Measurements from ENCODE around the gene BUD23. TPM values are rescaled to one million over a fixed set of nuclear protein-coding genes. Genes with fewer than 3 reads are reported as not detected.
"Not testable (repeated sequence)": the region's sequence is repeated elsewhere in the genome, so short reads cannot be mapped to it uniquely, and the experiment has no call there.

The BUD23 gene
- total and polyA plus RNA-seq, 9 of the 15 experiments (the other 6 are each of a cell fraction or from before 2014, with no cell fraction given), result 79.5 to 270 (median 150) TPM

GRCh38 chr7:73652541-73652949 is 30.9 kb upstream of the BUD23 start:
- FAIRE-seq, result no peak
- 18% methylated on average over 10 of the region's 11 CpGs for WGBS (ENCODE audit: insufficient coverage, low coverage, missing lambda C conversion rate)

GRCh38 chr7:73655309-73655708 is 28.1 kb upstream of the BUD23 start:
- H3K9me1 ChIP-seq (ENCODE audit: control insufficient read depth, insufficient read depth, low read length); BruUV-seq (replicated peaks); H2AFZ ChIP-seq (ENCODE audit: low read depth, low read length); CTCF ChIA-PET (ENCODE audit: low intra/inter-chr PET ratio); H4K20me1 ChIP-seq (replicated peaks; ENCODE audit: control insufficient read depth, insufficient read depth, low read length); H3K9ac ChIP-seq (ENCODE audit: insufficient read depth in 1 of 2, low read depth in 2 of 2, low read length in 2 of 2); H3K27ac ChIP-seq (ENCODE audit: extremely low read depth, low read depth, low read length); H3K4me1 ChIP-seq (replicated peaks in 1 of 2; ENCODE audit: control insufficient read depth in 2 of 2, insufficient read depth in 2 of 2, low read length in 2 of 2); in situ Hi-C loops (cut with MboI); H3K79me2 ChIP-seq (ENCODE audit: control insufficient read depth, insufficient read depth, low read length); H3K36me3 ChIP-seq (ENCODE audit: control insufficient read depth, insufficient read depth, low read length); intact Hi-C loops (cut with micrococcal nuclease); H3K4me2 ChIP-seq (ENCODE audit: insufficient read depth, low read length); H3K9me3 ChIP-seq (replicated peaks; ENCODE audit: control insufficient read depth, insufficient read depth, low read depth, low read length); H3K4me3 ChIP-seq; DNase-seq (ENCODE audit: extremely low read depth in 1 of 4, low spot score in 3 of 4); ATAC-seq; FAIRE-seq: not testable (repeated sequence)
- TF ChIP-seq ZFP36 (IDR thresholded peaks at IDR 0.05; ENCODE audit: low read depth, low read length, partially characterized antibody) (peak; percentile 45), CBX5 (IDR thresholded peaks at IDR 0.05; ENCODE audit: borderline replicate concordance, low read depth) (peak; percentile 42; the same call in 1 of the 2 replicates), TRIM28 (IDR thresholded peaks at IDR 0.05) (peak; percentile 77), TRIM24 (IDR thresholded peaks at IDR 0.05) (peak; percentile 41 to 53; a peak in 2 of 4 replicates), ZNF431 (CRISPR knock-in tag; IDR thresholded peaks at IDR 0.05) (peak; percentile 100), CBX3 (IDR thresholded peaks at IDR 0.05; ENCODE audit: borderline replicate concordance in 1 of 2, low read length in 2 of 2) (peak in 1 of 2 experiments; percentile 41; a peak in 1 of 3 replicates), ZNF280A (IDR thresholded peaks at IDR 0.05; ENCODE audit: low read depth, partially characterized antibody) (peak; percentile 68), CBFA2T3 (IDR thresholded peaks at IDR 0.05) (peak; percentile 24; the same call in 1 of the 2 replicates)
- peaks cover 20 to 36% of the 10 kb centered on the region in 2 experiments for H3K27me3 ChIP-seq (ENCODE audit: control insufficient read depth in 2 of 2, insufficient read depth in 2 of 2, low read length in 2 of 2)
- WGBS (ENCODE audit: insufficient coverage, low coverage, missing lambda C conversion rate), result 1% methylated on average over 4 of the region's 4 CpGs
- POLR2A ChIA-PET, result interaction anchor here (0.9 kb wide), 1 partner anchor 65 kb away, joined by 4 read pairs; no protein-coding TSS in a partner anchor

More at GRCh38 chr7:73652541-73652949, 30.9 kb upstream of the BUD23 start:
- POLR2A ChIA-PET, result interaction anchor here (0.8 to 1.2 kb wide), 2 partner anchors 46 to 131 kb away, joined by 3 read pairs; no protein-coding TSS in a partner anchor
- no peak overlapping the region for H2AFZ ChIP-seq (ENCODE audit: low read depth, low read length)
- in situ Hi-C loops (cut with MboI) (no loop called here), intact Hi-C loops (cut with micrococcal nuclease) (no loop called here)
- H4K20me1 ChIP-seq (replicated peaks; ENCODE audit: control insufficient read depth, insufficient read depth, low read length), result no peaks in the 10 kb centered on the region
- peaks cover 0 to 7% of the 10 kb centered on the region in 2 experiments; a peak in 2 of 5 replicates for H3K4me1 ChIP-seq (replicated peaks in 1 of 2; ENCODE audit: control insufficient read depth in 2 of 2, insufficient read depth in 2 of 2, low read length in 2 of 2)
- no peak overlapping the region for H3K4me3 ChIP-seq
- no peak overlapping the region for H3K27ac ChIP-seq (ENCODE audit: extremely low read depth, low read depth, low read length)
- no peak for DNase-seq (ENCODE audit: extremely low read depth in 1 of 4, low spot score in 3 of 4)
- H3K4me2 ChIP-seq (ENCODE audit: insufficient read depth, low read length), result no peak overlapping the region
- no peak for ATAC-seq
- CTCF ChIA-PET (ENCODE audit: low intra/inter-chr PET ratio), result no interaction called here
- H3K9me3 ChIP-seq (replicated peaks; ENCODE audit: control insufficient read depth, insufficient read depth, low read depth, low read length), result peaks cover 7% of the 10 kb centered on the region; the same call in 1 of the 2 replicates
- TF ChIP-seq TBP (optimal IDR thresholded peaks at IDR 0.05; ENCODE audit: low read depth, low read length) (no peak), RBM14 (IDR thresholded peaks at IDR 0.05; ENCODE audit: borderline replicate concordance, insufficient read depth, low read depth, low read length) (no peak)
- peaks cover 29 to 56% of the 10 kb centered on the region in 2 experiments for H3K27me3 ChIP-seq (ENCODE audit: control insufficient read depth in 2 of 2, insufficient read depth in 2 of 2, low read length in 2 of 2)
- no TSS peak for BruUV-seq (replicated peaks)
- H3K79me2 ChIP-seq (ENCODE audit: control insufficient read depth, insufficient read depth, low read length), result no peaks in the 10 kb centered on the region
- no peaks in the 10 kb centered on the region for H3K9me1 ChIP-seq (ENCODE audit: control insufficient read depth, insufficient read depth, low read length)
- H3K36me3 ChIP-seq (ENCODE audit: control insufficient read depth, insufficient read depth, low read length), result no peaks in the 10 kb centered on the region
- H3K9ac ChIP-seq (ENCODE audit: insufficient read depth in 1 of 2, low read depth in 2 of 2, low read length in 2 of 2), result no peak overlapping the region
